HUDEP-2 (cell line): ENCODE measurements around the gene FAXDC2.

Experiments
- DNase-seq, 76 experiments: peaks; one replicate each; lab custom pipeline; 2025; ENCODE audit not compliant: unreplicated experiment in 76 of 76; lab: John Stamatoyannopoulos, UW

The FAXDC2 gene

GRCh38 chr5:154802050-154802449 lies 48.4 kb downstream of the FAXDC2 start:
- DNase-seq: no peak

GRCh38 chr5:154801083-154801482 lies 49.3 kb downstream of the FAXDC2 start:
- DNase-seq: no peak

GRCh38 chr5:154800582-154800981 lies 49.8 kb downstream of the FAXDC2 start:
- DNase-seq: no peak

- DNase-seq: no peak
These were observed 52.6 kb downstream of the FAXDC2 start for GRCh38 chr5:154797762-154798161.

- DNase-seq: no peak
These were observed 55.2 kb downstream of the FAXDC2 start for GRCh38 chr5:154795235-154795596.

- DNase-seq: no peak
These were observed 55.7 kb downstream of the FAXDC2 start for GRCh38 chr5:154794525-154795234.

- DNase-seq: no peak
These were observed 56.5 kb downstream of the FAXDC2 start for GRCh38 chr5:154793599-154794524.

- DNase-seq: no peak
These were observed 58.9 kb downstream of the FAXDC2 start for GRCh38 chr5:154791535-154791934.

- DNase-seq: no peak
These were observed 62.2 kb downstream of the FAXDC2 start for GRCh38 chr5:154788212-154788611.

- DNase-seq: no peak
These were observed 64.0 kb downstream of the FAXDC2 start for GRCh38 chr5:154786414-154786813.

- no peak for DNase-seq
These were observed 65.5 kb downstream of the FAXDC2 start for GRCh38 chr5:154784856-154785255.

- no peak for DNase-seq
These were observed 66.5 kb downstream of the FAXDC2 start for GRCh38 chr5:154783774-154784460.

- no peak for DNase-seq
These were observed 67.4 kb downstream of the FAXDC2 start for GRCh38 chr5:154782812-154783592.

- DNase-seq: peak in 27 of 76 experiments; percentile 10 to 38 (median 20)
These were observed 68.1 kb downstream of the FAXDC2 start for GRCh38 chr5:154782326-154782725.

- DNase-seq: no peak
These were observed 70.3 kb downstream of the FAXDC2 start for GRCh38 chr5:154780128-154780527.

GRCh38 chr5:154779105-154779504 lies 71.3 kb downstream of the FAXDC2 start:
- DNase-seq: peak in 1 of 76 experiments; percentile 16

GRCh38 chr5:154778534-154778933 lies 71.9 kb downstream of the FAXDC2 start:
- DNase-seq: no peak

- DNase-seq: peak in 49 of 76 experiments; percentile 5 to 66 (median 35)
These were observed 74.2 kb downstream of the FAXDC2 start for GRCh38 chr5:154776167-154776566.

GRCh38 chr5:154773326-154773725 lies 77.1 kb downstream of the FAXDC2 start:
- no peak for DNase-seq

- DNase-seq: no peak
These were observed 79.0 kb downstream of the FAXDC2 start for GRCh38 chr5:154771383-154771901.
